Measurements from ENCODE around the gene CNNM2. TPM values are rescaled to one million over a fixed set of nuclear protein-coding genes. Genes with fewer than 3 reads are reported as not detected.
"Not testable (repeated sequence)": the region's sequence is repeated elsewhere in the genome, so short reads cannot be mapped to it uniquely, and the experiment has no call there.

CNNM2 gene
- total RNA-seq, 2 donors from 2014 or later, result 5.5 to 12.0 TPM

DNA sequence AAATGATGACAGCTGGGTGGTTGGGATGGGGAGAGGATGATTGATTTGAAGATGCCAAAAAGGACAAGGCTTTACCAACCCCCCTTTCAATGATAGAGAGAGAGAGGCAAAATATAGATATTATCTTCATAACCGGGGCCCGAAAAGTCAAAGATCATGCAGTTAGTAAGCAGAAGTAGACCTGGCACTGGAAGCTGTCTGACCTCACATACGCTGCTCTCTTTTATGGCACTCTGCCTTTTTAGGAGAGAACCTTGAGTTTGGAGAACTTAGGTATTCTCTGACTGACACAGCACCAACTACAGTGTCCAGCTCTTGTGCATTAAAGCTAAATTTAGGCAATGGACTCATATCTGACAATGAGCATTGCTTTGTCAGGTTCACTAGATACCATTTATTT is 30.7 kb downstream of the CNNM2 start:
- Mint-ChIP-seq H3K9me3 (no peaks in the 10 kb centered on the region), H3K36me3 (no peaks in the 10 kb centered on the region), H3K27ac (no peak overlapping the region)
- no peak for DNase-seq (ENCODE audit: low spot score in 2 of 2)
- ATAC-seq, result no peak

DNA sequence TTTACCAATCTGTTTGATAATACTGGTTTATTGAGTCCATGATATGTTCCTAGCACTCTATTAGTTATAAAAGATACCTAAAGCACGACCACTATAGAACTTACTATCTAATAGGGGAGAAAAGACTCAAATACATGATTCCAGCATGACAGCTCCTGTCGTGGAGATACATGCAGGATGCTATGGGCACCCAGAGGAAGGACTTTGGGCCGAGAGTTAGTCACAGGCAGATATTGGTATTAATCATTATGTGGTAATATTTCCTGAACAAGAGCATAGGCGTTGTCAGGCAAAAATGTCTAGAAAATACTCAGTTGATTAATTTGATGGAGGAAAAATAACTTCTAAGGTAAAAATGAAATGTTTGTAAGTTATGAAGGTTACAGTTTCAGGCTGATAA is 31.8 kb downstream of the CNNM2 start:
- no peaks in the 10 kb centered on the region for H3K9me3 Mint-ChIP-seq
- H3K27ac Mint-ChIP-seq, result peak overlapping the region in 1 of 2 donors; percentile 11
- no peaks in the 10 kb centered on the region for H3K36me3 Mint-ChIP-seq
- DNase-seq (ENCODE audit: low spot score in 2 of 2) (no peak), ATAC-seq (no peak)

DNA sequence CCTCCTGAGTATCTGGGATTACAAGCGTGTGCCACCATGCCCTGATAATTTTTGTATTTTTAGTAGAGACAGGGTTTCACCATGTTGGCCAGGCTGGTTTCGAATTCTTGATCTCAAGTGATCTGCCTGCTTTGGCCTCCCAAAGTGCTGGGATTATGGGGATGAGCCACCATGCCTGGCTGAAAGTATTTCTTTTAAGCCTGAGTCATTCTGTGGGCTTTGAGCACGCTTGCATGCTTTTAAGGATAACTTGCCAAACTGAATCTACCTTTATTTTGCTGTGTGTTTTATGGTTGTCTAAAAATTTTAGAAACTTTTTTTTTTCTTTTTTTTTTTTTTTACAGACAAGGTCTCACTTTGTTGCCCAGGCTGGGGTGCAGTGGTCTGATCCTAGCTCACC is 33.2 kb downstream of the CNNM2 start:
- DNase-seq (ENCODE audit: low spot score in 2 of 2) (no peak), ATAC-seq (no peak)
- H3K9me3 Mint-ChIP-seq, result no peaks in the 10 kb centered on the region
- no peak overlapping the region for H3K27ac Mint-ChIP-seq
- no peaks in the 10 kb centered on the region for H3K36me3 Mint-ChIP-seq

DNA sequence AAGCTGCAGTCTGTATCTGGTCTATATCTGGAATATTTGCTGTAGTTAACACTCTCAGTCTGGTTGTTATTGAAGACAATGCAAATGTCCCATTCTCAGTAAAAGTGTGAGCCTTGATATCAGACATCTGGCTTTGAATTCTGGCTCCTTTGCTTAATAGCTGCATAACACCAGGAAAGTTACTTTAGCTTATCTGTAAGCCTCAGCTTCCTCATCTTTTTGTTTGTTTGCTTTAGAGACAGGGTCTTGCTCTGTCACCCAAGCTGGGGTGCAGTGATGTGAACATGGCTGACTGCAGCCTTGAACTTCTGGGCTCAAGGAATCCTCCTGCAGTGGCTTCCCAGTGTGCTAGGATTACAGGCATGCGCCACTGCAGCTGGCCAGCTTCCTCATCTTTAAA is 41.3 kb downstream of the CNNM2 start:
- ATAC-seq, result no peak
- Mint-ChIP-seq H3K27ac (no peak overlapping the region), H3K9me3 (no peaks in the 10 kb centered on the region), H3K36me3 (no peaks in the 10 kb centered on the region)
- DNase-seq (ENCODE audit: low spot score in 2 of 2), result no peak

DNA sequence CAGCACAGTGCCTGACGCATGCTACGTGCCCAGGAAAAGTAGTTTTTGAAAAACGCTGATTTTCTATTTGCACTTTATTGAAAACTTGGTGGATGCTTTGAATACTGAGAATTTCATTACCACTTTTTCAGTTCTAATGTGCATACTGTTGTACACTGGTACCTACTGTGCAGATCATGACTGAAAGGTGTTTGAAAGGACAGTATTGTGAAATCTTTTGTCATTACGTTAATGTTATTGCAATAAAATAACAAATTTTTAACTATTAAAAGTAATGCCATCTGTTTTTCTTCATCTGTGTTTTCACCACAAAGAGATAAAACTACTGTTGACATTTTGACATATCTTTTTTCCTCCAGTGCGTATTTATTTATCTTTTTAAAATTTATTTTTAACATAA is 42.1 kb downstream of the CNNM2 start:
- Mint-ChIP-seq H3K9me3 (no peaks in the 10 kb centered on the region), H3K27ac (no peak overlapping the region), H3K36me3 (no peaks in the 10 kb centered on the region)
- ATAC-seq (no peak), DNase-seq (ENCODE audit: low spot score in 2 of 2) (no peak)

DNA sequence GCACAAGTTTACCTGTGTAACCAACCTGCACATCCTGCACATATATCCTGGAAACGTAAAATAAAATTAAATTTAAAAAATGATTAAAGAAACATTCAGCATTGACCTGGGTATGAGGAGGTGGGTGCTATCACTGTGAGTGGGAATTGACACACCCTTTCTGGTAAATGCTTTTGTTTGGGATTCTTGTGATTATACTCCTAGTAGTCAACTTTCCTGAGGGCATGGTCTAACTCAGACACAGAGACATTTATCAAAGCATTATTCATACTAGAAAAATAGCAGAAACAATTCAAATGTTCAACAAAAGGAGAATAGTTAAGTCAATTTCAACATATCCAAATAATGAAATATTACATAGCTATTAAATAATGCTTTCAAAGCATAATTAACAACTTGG is 44.2 kb downstream of the CNNM2 start:
- ATAC-seq (no peak), DNase-seq (ENCODE audit: low spot score in 2 of 2) (no peak)
- H3K36me3 Mint-ChIP-seq, result no peaks in the 10 kb centered on the region
- H3K27ac Mint-ChIP-seq, result no peak overlapping the region
- H3K9me3 Mint-ChIP-seq, result no peaks in the 10 kb centered on the region

DNA sequence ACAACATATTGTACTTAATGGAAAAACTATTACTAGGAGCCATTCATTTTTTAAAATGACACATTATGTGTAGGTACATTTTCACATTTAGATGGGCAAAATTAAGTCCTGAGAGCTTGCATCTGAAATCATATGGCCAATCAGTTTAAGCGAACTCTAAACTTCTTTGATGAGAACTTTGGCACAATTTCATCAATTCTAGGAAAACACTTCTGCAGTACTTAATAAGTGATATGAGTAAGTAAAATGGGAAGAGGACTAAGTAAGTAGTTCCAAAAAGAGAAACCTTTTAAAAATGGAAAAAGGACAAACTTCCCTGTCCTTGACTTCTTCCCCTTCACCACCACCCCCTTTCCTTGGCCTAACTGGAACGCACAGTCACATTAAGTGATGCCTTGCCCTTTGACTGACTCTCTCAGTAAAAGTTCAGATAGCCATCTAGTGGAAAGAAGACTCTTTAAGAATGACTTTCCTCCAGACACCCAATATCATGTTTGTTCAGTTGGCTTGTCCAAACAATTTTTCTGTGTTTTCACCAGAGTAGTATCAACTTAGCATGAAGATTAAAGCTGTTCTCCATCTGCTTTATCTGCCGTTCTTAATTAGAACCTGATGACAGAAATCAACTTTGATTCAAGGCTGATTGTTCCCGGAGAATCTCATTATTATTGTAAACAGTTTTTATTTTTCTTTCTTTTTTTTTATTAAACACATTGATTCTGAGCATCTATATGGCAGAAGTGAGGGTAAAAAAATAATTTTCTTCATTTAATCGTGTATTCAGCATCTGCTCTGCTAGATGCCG is 45.1 kb downstream of the CNNM2 start:
- DNase-seq (ENCODE audit: low spot score in 2 of 2), result no peak
- Mint-ChIP-seq H3K36me3 (no peaks in the 10 kb centered on the region), H3K9me3 (no peaks in the 10 kb centered on the region), H3K27ac (no peak overlapping the region)
- ATAC-seq, result no peak

DNA sequence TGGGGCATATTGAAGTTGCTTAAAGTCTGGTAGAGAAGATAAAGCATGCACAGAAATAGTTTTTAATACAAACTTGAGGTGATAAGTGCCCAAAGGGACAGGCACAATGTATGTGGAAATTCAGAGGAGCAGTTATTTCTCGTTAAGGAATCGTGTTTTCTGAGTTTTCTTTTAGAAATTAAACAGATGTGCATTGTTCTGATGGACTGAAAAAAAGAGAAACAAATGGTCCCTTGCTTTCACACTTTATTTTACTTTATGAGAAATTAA is 45.6 kb downstream of the CNNM2 start:
- ATAC-seq, result no peak
- H3K9me3 Mint-ChIP-seq, result no peaks in the 10 kb centered on the region
- no peak overlapping the region for H3K27ac Mint-ChIP-seq
- H3K36me3 Mint-ChIP-seq, result no peaks in the 10 kb centered on the region
- no peak for DNase-seq (ENCODE audit: low spot score in 2 of 2)

DNA sequence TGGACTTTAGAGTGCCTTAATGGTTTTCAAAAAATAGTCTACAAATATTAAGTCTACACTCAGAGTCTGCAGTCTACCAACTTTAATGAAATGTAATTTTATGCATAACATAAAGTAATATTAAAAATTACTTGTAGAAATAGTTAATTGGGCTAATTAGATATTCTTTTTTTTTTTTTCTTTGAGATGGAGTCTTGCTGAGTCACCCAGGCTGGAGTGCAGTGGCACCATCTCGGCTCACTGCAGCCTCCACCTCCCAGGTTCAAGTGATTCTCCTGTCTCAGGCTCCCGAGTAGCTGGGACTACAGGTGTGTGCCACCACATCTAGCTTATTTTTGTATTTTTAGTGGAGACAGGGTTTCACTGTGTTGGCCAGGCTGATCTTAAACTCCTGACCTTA is 46.0 kb downstream of the CNNM2 start:
- ATAC-seq; DNase-seq (ENCODE audit: low spot score in 2 of 2); H3K27ac Mint-ChIP-seq; H3K9me3 Mint-ChIP-seq; H3K36me3 Mint-ChIP-seq: not testable (repeated sequence)

DNA sequence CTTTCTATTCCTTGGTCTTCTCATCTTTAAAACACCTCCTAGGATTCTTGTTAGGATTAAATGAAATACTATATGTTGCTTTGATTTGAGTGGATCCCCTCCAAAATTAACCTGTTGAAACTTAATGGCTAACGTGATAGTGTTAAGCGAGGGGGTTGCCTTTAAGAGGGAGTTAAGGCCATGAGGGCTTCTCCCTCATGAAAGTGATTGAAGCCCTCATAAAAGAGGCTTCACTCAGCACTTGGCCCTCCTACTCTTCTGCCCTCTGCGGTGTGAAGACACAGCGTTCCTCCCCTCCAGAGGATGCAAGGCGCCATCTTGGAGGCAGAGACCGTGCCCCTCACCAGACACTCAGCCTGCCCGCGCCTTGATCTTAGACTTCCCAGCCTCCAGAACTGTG is 46.6 kb downstream of the CNNM2 start:
- DNase-seq (ENCODE audit: low spot score in 2 of 2) (no peak), ATAC-seq (no peak)
- Mint-ChIP-seq H3K27ac (no peak overlapping the region), H3K9me3 (no peaks in the 10 kb centered on the region), H3K36me3 (no peaks in the 10 kb centered on the region)

DNA sequence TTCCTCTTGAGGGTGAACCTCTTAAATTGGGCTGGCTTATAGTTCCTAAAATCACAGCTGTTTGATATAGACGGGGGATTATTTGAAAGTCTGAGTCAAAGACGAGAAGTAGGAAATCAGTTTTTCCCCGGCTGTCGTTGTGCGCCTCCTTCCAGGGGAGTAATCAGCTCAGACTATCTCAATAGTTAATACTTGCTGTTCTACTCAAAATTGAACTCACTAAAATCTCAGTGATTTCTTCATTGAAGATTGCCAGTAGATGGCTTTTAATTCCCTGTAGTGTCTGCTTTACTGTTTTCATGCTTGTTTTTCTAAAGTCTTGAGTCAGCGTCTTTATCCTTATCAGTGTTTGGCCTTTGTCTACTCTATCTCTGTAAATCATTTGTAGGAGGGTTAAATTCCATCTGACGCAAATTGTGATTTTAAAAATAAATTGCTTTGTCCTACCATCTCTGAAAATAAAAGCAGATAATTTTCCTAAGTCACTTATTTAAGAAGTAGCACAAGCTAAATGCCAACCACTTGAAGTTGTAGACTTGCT is 47.3 kb downstream of the CNNM2 start:
- DNase-seq (ENCODE audit: low spot score in 2 of 2) (no peak), ATAC-seq (no peak)
- Mint-ChIP-seq H3K36me3 (no peaks in the 10 kb centered on the region), H3K9me3 (no peaks in the 10 kb centered on the region), H3K27ac (no peak overlapping the region)

DNA sequence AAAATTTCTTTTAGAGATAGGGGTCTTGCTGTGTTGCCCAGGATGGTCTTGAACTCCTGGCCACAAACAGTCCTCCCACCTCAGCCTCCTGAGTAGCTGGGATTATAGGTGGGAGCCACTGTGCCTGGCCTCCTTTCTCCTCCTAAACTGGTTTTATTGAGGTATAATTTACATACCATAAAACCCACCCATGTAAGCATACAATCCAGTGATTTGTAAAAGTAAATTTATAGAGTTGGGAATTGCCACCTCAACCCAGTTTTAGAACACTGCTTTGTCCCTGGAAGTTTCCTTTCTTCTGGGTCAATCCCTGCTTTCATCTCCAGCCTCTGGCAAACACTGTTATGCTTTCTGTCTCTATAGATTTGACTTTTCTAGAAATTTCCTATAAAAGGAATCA is 49.0 kb downstream of the CNNM2 start:
- no peaks in the 10 kb centered on the region for H3K36me3 Mint-ChIP-seq
- DNase-seq (ENCODE audit: low spot score in 2 of 2), result no peak
- no peaks in the 10 kb centered on the region for H3K9me3 Mint-ChIP-seq
- ATAC-seq, result no peak
- peak overlapping the region in 1 of 2 donors; percentile 5 for H3K27ac Mint-ChIP-seq

DNA sequence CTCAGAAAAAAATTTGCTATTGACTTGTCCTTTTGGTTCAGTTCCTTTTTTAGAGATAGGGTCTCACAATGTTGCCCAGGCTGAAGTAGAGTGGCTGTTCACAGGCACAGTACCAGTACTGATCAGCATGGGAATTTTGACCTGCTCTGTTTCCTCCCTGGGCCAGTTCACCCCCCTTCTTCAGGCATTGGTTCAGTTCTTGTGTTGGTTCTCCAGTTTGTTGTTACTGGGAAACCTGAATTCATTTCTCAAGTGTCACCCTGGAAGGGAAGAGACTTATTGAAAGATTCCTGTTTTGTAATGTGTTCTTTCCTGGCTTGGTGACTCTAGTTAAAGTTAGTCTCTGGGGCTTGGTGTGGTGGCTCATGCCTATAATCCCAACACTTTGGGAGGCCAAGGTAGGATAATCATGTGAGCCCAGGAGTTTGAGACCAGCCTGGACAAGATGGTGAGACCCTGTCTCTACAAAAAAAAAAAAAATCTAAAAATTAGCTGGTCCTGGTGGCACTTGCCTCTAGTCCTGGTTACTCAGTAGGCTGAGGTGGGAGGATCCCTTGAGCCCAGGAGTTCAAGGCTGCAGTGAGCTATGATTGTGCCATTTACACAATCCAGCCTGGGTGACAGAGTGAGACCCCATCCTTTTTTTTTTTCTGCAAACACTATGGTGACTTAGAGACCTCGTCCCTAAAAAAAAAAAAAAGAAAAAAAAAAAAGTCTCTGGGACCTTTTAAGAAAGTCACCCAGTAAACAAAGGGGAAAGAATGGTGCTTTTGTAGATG is 52.7 kb downstream of the CNNM2 start:
- DNase-seq (ENCODE audit: low spot score in 2 of 2), result no peak
- H3K36me3 Mint-ChIP-seq, result no peaks in the 10 kb centered on the region
- no peak for ATAC-seq
- H3K27ac Mint-ChIP-seq, result no peak overlapping the region
- no peaks in the 10 kb centered on the region for H3K9me3 Mint-ChIP-seq

DNA sequence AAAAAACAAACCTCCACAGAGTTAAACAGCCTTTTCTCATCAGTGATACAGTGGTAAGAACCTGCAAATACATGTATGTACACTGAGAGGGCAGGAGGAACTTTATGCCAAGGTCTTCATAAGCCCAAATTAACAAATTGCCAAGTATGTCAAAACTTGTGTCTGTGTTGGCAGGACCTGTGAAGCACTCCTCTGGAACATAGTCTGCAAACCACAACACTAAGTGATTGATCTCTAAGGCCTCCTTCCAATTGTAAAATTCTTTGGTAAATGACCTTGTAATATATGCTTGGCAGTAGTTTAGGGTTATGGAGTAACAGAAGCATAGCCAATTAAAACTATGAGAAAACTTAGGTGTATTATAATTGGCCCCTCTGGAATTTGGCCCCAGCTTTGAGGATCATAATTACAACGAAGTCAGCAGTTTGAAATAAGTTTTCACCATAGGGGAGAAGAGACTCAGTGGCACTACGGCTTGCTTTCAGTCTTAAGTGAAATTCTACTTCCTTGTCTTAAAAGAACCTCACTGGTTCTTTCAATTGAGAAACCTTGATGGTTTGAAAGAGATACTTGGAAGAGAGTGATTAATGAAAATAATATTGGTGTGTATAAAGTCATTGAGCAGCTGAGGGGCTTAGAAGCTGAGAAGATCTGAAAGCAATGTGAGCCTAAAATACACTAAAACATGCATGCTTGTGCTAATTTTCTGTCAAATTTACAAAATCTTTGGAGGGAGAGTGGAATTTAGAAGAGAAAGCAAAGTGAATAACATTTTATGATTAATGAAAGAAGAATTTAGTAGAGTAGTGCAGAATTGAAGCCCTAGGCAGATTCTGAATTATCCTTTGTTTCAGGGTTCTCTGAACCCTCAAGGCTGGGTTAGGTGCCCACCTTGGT is 57.6 kb downstream of the CNNM2 start:
- DNase-seq (ENCODE audit: low spot score in 2 of 2), result no peak
- Mint-ChIP-seq H3K9me3 (no peaks in the 10 kb centered on the region), H3K27ac (no peak overlapping the region), H3K36me3 (no peaks in the 10 kb centered on the region)
- no peak for ATAC-seq

DNA sequence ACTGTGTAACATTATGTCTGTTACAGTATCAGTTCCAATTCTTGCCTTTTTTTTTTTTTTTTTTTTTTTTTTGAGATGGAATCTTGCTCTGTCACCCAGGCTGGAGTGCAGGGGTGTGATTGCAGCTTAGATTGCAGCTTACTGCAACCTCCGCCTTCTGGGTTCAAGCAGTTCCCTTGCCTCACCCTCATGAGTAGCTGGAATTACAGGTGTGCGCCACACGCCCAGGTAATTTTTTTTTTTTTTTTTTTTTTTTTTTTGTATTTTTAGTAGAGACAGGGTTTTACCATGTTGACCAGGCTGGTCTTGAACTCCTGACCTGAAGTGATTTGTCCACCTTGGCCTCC is 58.3 kb downstream of the CNNM2 start:
- not testable (repeated sequence) for H3K27ac Mint-ChIP-seq; DNase-seq (ENCODE audit: low spot score in 2 of 2); H3K9me3 Mint-ChIP-seq; ATAC-seq; H3K36me3 Mint-ChIP-seq

DNA sequence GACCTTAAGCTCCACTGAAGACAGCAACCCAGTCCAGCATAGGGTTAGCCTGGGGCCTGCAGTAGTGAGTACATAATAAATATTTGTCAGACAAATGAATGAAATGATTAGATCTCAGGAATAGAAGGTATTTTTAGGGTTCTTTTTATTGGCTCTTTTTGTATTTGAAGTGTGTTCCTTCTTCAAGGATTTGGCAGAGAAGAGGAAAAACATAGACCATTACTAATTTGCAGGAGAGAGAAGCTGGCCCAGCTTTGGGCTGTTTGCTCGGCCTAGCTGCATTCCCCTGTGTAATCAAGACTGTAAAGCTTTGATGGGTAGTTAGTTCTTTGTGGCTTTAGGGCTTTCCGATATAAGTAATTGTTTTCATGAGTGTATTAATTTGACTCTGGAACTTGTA is 64.2 kb downstream of the CNNM2 start:
- Mint-ChIP-seq H3K36me3 (no peaks in the 10 kb centered on the region), H3K27ac (no peak overlapping the region), H3K9me3 (no peaks in the 10 kb centered on the region)
- DNase-seq (ENCODE audit: low spot score in 2 of 2), result no peak
- ATAC-seq, result no peak

DNA sequence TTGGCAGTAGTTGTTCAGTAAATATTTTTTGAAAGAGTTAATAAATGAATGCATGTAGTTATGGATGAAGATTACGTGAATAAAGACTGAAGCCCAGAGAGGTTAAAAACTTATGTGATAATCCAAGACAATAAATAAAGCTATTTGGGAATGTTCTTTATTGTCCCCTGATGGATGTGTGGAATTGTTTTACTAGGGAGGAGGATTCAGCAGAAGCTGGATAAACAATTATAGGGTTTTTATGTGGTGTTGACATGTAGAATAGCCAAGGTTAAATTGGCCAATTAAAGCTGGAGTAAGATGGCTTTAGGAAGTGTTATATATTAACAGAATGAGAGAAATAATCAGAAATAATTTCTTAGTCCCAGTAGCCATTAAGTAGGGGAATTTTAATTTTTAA is 66.0 kb downstream of the CNNM2 start:
- no peak overlapping the region for H3K27ac Mint-ChIP-seq
- no peaks in the 10 kb centered on the region for H3K9me3 Mint-ChIP-seq
- DNase-seq (ENCODE audit: low spot score in 2 of 2), result no peak
- ATAC-seq, result no peak
- H3K36me3 Mint-ChIP-seq, result no peaks in the 10 kb centered on the region

Data from activated naive CD4-positive, alpha-beta T cell treated with anti-CD3 and anti-CD28 coated beads, Interleukin-2, amount 50 U/mL, for 72 hours (primary cell).